H9 (cell line): Measurements from ENCODE around the gene HS6ST1. TPM values are rescaled to one million over a fixed set of nuclear protein-coding genes. Genes with fewer than 3 reads are reported as not detected.

Source experiments
- DNase-seq: peaks from one replicate; pipeline ENCODE4 v3.0.0-alpha.2; 2017
- H2AFZ ChIP-seq: one replicate; pipeline ENCODE4 v1.6.1; 2013; ENCODE audit warnings: mild to moderate bottlenecking, low read length, control low read depth, moderate library complexity
- H2AK5ac ChIP-seq: 2 replicates; pipeline ENCODE4 v1.6.1; 2013; ENCODE audit warnings: low read length, control low read depth, mixed read lengths; ENCODE audit not compliant: insufficient read length
- H2BK120ac ChIP-seq: one replicate; pipeline ENCODE4 v1.6.1; 2013; ENCODE audit warnings: low read depth, mild to moderate bottlenecking, low read length, control low read depth, inconsistent platforms; ENCODE audit not compliant: poor library complexity, severe bottlenecking
- H2BK12ac ChIP-seq: 2 replicates; pipeline ENCODE4 v1.6.1; 2013; ENCODE audit warnings: low read length, control low read depth, mixed read lengths, low read depth; ENCODE audit not compliant: insufficient read length
- H2BK15ac ChIP-seq: 2 replicates; pipeline ENCODE4 v1.6.1; 2013; ENCODE audit warnings: low read depth, low read length, control low read depth
- H2BK20ac ChIP-seq: one replicate; pipeline ENCODE4 v1.6.1; 2013; ENCODE audit warnings: low read depth, mild to moderate bottlenecking, low read length, control low read depth, inconsistent platforms; ENCODE audit not compliant: poor library complexity, severe bottlenecking
- H2BK5ac ChIP-seq: 2 replicates; pipeline ENCODE4 v1.6.1; 2013; ENCODE audit warnings: low read length, control low read depth, mixed read lengths; ENCODE audit not compliant: insufficient read length
- H3K14ac ChIP-seq: 2 replicates; pipeline ENCODE4 v1.6.1; 2013; ENCODE audit warnings: low read length, control low read depth; ENCODE audit not compliant: insufficient read depth
- H3K18ac ChIP-seq: 2 replicates; pipeline ENCODE4 v1.6.1; 2013; ENCODE audit warnings: low read depth, mild to moderate bottlenecking, mixed read lengths, low read length, control low read depth; ENCODE audit not compliant: insufficient read length
- H3K23ac ChIP-seq: 2 replicates; pipeline ENCODE4 v1.6.1; 2013; ENCODE audit warnings: low read length, control low read depth, mixed read lengths, low read depth; ENCODE audit not compliant: insufficient read length
- H3K23me2 ChIP-seq: 2 replicates; pipeline ENCODE4 v1.6.1; 2013; ENCODE audit warnings: low read depth, mild to moderate bottlenecking, mixed read lengths, low read length, control low read depth; ENCODE audit not compliant: insufficient read length, poor library complexity, severe bottlenecking
- H3K27ac ChIP-seq: 2 replicates; pipeline ENCODE4 v1.5.1; 2013; ENCODE audit warnings: low read length, control low read depth, mixed read lengths, low read depth; ENCODE audit not compliant: insufficient read length
- H3K27me3 ChIP-seq: 2 replicates; pipeline ENCODE4 v1.6.1; 2013; ENCODE audit warnings: low read length, control low read depth, inconsistent platforms; ENCODE audit not compliant: insufficient read depth
- H3K4ac ChIP-seq: 2 replicates; pipeline ENCODE4 v1.6.1; 2013; ENCODE audit warnings: low read depth, mild to moderate bottlenecking, control low read depth, inconsistent platforms, low read length, moderate library complexity
- H3K4me1 ChIP-seq: 2 replicates; pipeline ENCODE4 v1.6.1; 2013; ENCODE audit warnings: low read length, control low read depth, inconsistent platforms; ENCODE audit not compliant: insufficient read depth
- H3K4me2 ChIP-seq: 2 replicates; pipeline ENCODE4 v1.6.1; 2013; ENCODE audit warnings: low read length, control low read depth, mixed read lengths; ENCODE audit not compliant: insufficient read length, insufficient read depth
- H3K56ac ChIP-seq: 2 replicates; pipeline ENCODE4 v1.6.1; 2013; ENCODE audit warnings: low read depth, mild to moderate bottlenecking, mixed read lengths, low read length, control low read depth; ENCODE audit not compliant: insufficient read length
- H3K79me1 ChIP-seq: 2 replicates; pipeline ENCODE4 v1.6.1; 2013; ENCODE audit warnings: low read depth, mild to moderate bottlenecking, moderate library complexity, low read length, control low read depth, inconsistent platforms; ENCODE audit not compliant: insufficient read depth, poor library complexity, severe bottlenecking
- H3K79me2 ChIP-seq: 2 replicates; pipeline ENCODE4 v1.6.1; 2013; ENCODE audit warnings: low read length, control low read depth, inconsistent platforms; ENCODE audit not compliant: insufficient read depth
- H3K9ac ChIP-seq: 2 replicates; pipeline ENCODE4 v1.6.1; 2013; ENCODE audit warnings: low read length, control low read depth, mixed read lengths; ENCODE audit not compliant: insufficient read length; ENCODE audit errors: extremely low read depth
- H3K9me3 ChIP-seq: one replicate; pipeline ENCODE4 v1.6.1; 2013; ENCODE audit warnings: low read depth, low read length, inconsistent platforms; ENCODE audit not compliant: control insufficient read depth
- H3T11ph ChIP-seq: one replicate; pipeline ENCODE4 v1.6.1; 2013; ENCODE audit warnings: mild to moderate bottlenecking, low read length, control low read depth, inconsistent platforms
- H4K20me1 ChIP-seq: one replicate; pipeline ENCODE4 v1.6.1; 2013; ENCODE audit not compliant: control insufficient read depth, insufficient read length, insufficient read depth
- H4K5ac ChIP-seq: 2 replicates; pipeline ENCODE4 v1.6.1; 2013; ENCODE audit warnings: low read depth, mild to moderate bottlenecking, mixed read lengths, low read length, control low read depth; ENCODE audit not compliant: insufficient read length
- H4K8ac ChIP-seq: replicated peaks from 2 replicates; pipeline ENCODE4 v1.6.1; 2013; ENCODE audit warnings: low read length, control low read depth, mixed read lengths, low read depth; ENCODE audit not compliant: insufficient read length
- H4K91ac ChIP-seq: 2 replicates; pipeline ENCODE4 v1.6.1; 2013; ENCODE audit warnings: low read depth, mild to moderate bottlenecking, moderate library complexity, mixed read lengths, low read length, control low read depth; ENCODE audit not compliant: insufficient read length
- H3K27ac Mint-ChIP-seq, 3 experiments: 2 replicates in 2 of 3; 3 replicates in 1 of 3; pipeline ENCODE4 v1.8.0; 2020 to 2021; ENCODE audit warnings: mixed read lengths in 3 of 3, mild to moderate bottlenecking in 1 of 3, moderate library complexity in 1 of 3
- H3K27me3 Mint-ChIP-seq: 2 replicates; pipeline ENCODE4 v1.8.0; 2021; ENCODE audit warnings: low read depth, mild to moderate bottlenecking, moderate library complexity, mixed read lengths
- H3K36me3 Mint-ChIP-seq, 3 experiments: 2 replicates in 2 of 3; 3 replicates in 1 of 3; pipeline ENCODE4 v1.8.0; 2020 to 2021; ENCODE audit warnings: low read depth in 3 of 3, mixed read lengths in 3 of 3; ENCODE audit not compliant: insufficient read depth in 1 of 3
- H3K4me1 Mint-ChIP-seq, 2 experiments: 2 replicates each; pipeline ENCODE4 v1.8.0; 2020; ENCODE audit warnings: mixed read lengths in 2 of 2
- H3K4me3 Mint-ChIP-seq, 2 experiments: 2 replicates in 1 of 2; 3 replicates in 1 of 2; pipeline ENCODE4 v1.8.0; 2020 to 2021; ENCODE audit warnings: mild to moderate bottlenecking in 2 of 2, mixed read lengths in 2 of 2, moderate library complexity in 1 of 2
- H3K9me3 Mint-ChIP-seq, 2 experiments: 2 replicates in 1 of 2; 3 replicates in 1 of 2; pipeline ENCODE4 v1.8.0; 2020; ENCODE audit warnings: mild to moderate bottlenecking in 2 of 2, mixed read lengths in 2 of 2, moderate library complexity in 1 of 2
- WGBS: extraction: QIAGEN DNeasy Blood & Tissue Kit; methylation state at CpG from one replicate; pipeline ENCODE4 v1.1.7; 2013; ENCODE audit warnings: missing lambda C conversion rate, low lambda C conversion rate, mixed read lengths; ENCODE audit not compliant: insufficient read length; ENCODE audit errors: extremely low coverage; 5-methylcytosine and 5-hydroxymethylcytosine counted together
- total RNA-seq: library from RNA; stranded (reverse); gene quantifications from 2 replicates; pipeline ENCODE4 v1.2.1, GENCODE V29; 2021
- TF ChIP-seq, protein P1 (sequence below): fragments of 200-600 bp; sonication (generic); conservative IDR thresholded peaks from 3 replicates; pipeline ENCODE4 v1.8.0; 2021; ENCODE audit warnings: antibody characterized with exemption, mild to moderate bottlenecking

The HS6ST1 gene
- total RNA-seq, 1 experiment from 2014 or later, result 60.2 TPM

DNA sequence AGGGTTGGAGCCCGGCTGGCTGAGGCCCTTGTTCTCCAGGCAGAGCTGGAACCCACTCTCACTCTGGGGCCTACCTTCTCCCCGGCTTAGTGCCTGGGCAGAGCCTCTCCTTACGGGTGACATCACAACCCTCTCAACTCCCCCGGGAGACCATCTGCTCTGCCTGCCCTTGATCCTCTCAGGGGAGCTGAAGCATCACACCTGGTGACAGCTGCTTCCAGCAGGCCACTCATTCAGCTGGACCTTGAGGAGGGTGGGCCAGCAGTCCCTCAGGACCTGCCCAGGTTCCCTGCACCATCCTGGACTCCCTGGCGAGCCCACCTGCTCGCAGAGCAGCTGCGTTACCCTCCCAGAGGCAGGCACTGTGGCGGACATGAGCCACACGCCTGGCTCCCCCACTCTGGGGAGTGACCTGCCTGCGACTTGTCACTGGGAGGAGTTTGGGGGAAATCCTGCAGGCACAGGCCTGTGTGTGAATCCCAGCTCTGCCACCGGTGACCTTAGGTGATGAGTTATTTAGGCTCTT, 13.1 kb downstream of the HS6ST1 start:
- Histone ChIP-seq H3K27me3 (no peaks in the 10 kb centered on the region), H4K5ac (no peak overlapping the region), H4K8ac (no peak overlapping the region), H4K91ac (no peak overlapping the region), H3K4me2 (no peak overlapping the region), H2BK12ac (no peak overlapping the region), H2BK15ac (no peak overlapping the region), H2AK5ac (no peak overlapping the region), H3K56ac (no peak overlapping the region), H3K23me2 (no peaks in the 10 kb centered on the region), H3T11ph (no peak overlapping the region), H4K20me1 (peaks cover 7% of the 10 kb centered on the region), H2AFZ (no peak overlapping the region), H2BK5ac (no peak overlapping the region), H3K14ac (no peak overlapping the region), H3K4me1 (peaks cover 4% of the 10 kb centered on the region; the same call in 1 of the 2 replicates), H3K27ac (no peak overlapping the region), H3K4ac (no peak overlapping the region), H3K79me2 (peaks cover 66% of the 10 kb centered on the region; the same call in 1 of the 2 replicates), H3K9me3 (no peaks in the 10 kb centered on the region), H3K79me1 (peaks cover 23% of the 10 kb centered on the region), H2BK20ac (no peak overlapping the region), H3K9ac (no peak overlapping the region), H3K23ac (no peak overlapping the region), H3K18ac (no peak overlapping the region), H2BK120ac (no peak overlapping the region)
- WGBS, result no CpG with 5 or more reads among the region's 11 CpGs
- H3K4me3 Mint-ChIP-seq, result 0 out of 5 replicates have a peak overlapping the region, but pooled peaks of 1 of the 2 experiments have one; percentile 29
- DNase-seq, result no peak
- peak overlapping the region; percentile 63 to 83 (median 67); a peak in 3 of 7 replicates for H3K27ac Mint-ChIP-seq
- no peaks in the 10 kb centered on the region for H3K27me3 Mint-ChIP-seq
- TF ChIP-seq, protein P1, sequence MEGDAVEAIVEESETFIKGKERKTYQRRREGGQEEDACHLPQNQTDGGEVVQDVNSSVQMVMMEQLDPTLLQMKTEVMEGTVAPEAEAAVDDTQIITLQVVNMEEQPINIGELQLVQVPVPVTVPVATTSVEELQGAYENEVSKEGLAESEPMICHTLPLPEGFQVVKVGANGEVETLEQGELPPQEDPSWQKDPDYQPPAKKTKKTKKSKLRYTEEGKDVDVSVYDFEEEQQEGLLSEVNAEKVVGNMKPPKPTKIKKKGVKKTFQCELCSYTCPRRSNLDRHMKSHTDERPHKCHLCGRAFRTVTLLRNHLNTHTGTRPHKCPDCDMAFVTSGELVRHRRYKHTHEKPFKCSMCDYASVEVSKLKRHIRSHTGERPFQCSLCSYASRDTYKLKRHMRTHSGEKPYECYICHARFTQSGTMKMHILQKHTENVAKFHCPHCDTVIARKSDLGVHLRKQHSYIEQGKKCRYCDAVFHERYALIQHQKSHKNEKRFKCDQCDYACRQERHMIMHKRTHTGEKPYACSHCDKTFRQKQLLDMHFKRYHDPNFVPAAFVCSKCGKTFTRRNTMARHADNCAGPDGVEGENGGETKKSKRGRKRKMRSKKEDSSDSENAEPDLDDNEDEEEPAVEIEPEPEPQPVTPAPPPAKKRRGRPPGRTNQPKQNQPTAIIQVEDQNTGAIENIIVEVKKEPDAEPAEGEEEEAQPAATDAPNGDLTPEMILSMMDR, result no peak
- H3K9me3 Mint-ChIP-seq, result no peaks in the 10 kb centered on the region
- H3K36me3 Mint-ChIP-seq, result peaks cover 3 to 23% (median 9%) of the 10 kb centered on the region in 3 experiments; a peak in 6 of 7 replicates
- peaks cover 53 to 77% of the 10 kb centered on the region in 2 experiments for H3K4me1 Mint-ChIP-seq
